ENCODE data around the gene CXCL13. TPM values are rescaled to one million over a fixed set of nuclear protein-coding genes. Genes with fewer than 3 reads are reported as not detected.

Gene CXCL13
- total and polyA plus RNA-seq, 8 donors: 1.1 to 80.6 (median 3.4) TPM; not detected in 3

GRCh38 chr4:77625485-77625884, 19.9 kb downstream of the CXCL13 start:
- peak in 1 of 2 donors; percentile 12 for DNase-seq
- intact Hi-C loops (cut with DNase I; ENCODE audit: low total_unique reads): no loop called here
- Histone ChIP-seq H3K4me1 (no peaks in the 10 kb centered on the region), H3K4me3 (no peak overlapping the region), H3K9me3 (no peaks in the 10 kb centered on the region), H3K27ac (no peak overlapping the region), H3K36me3 (no peaks in the 10 kb centered on the region), H3K27me3 (no peaks in the 10 kb centered on the region)
- 78 to 95% (median 93%) methylated on average over 5 of the region's 5 CpGs for WGBS, 5 donors
- TF ChIP-seq POLR2AphosphoS5 (IDR thresholded peaks at IDR 0.05) (no peak), EP300 (IDR thresholded peaks at IDR 0.05) (no peak), POLR2A (IDR thresholded peaks at IDR 0.05) (no peak), CTCF (IDR thresholded peaks at IDR 0.05) (no peak)

GRCh38 chr4:77629885-77630284, 24.3 kb downstream of the CXCL13 start:
- TF ChIP-seq EP300 (IDR thresholded peaks at IDR 0.05) (no peak), POLR2A (IDR thresholded peaks at IDR 0.05) (no peak)
- Histone ChIP-seq H3K9me3 (no peaks in the 10 kb centered on the region), H3K27ac (no peak overlapping the region), H3K36me3 (no peaks in the 10 kb centered on the region), H3K4me3 (no peak overlapping the region), H3K4me1 (no peaks in the 10 kb centered on the region), H3K27me3 (no peaks in the 10 kb centered on the region)
- no peak for DNase-seq
- WGBS, 5 donors: 73 to 87% (median 81%) methylated on average over 2 of the region's 2 CpGs
- intact Hi-C loops (cut with DNase I; ENCODE audit: low total_unique reads): no loop called here

- Histone ChIP-seq H3K4me3 (no peak overlapping the region), H3K9me3 (no peaks in the 10 kb centered on the region), H3K27ac (no peak overlapping the region), H3K27me3 (no peaks in the 10 kb centered on the region), H3K4me1 (no peaks in the 10 kb centered on the region), H3K36me3 (no peaks in the 10 kb centered on the region)
- TF ChIP-seq POLR2AphosphoS5 (IDR thresholded peaks at IDR 0.05): no peak
- no peak for TF ChIP-seq POLR2A (IDR thresholded peaks at IDR 0.05)
- TF ChIP-seq CTCF (IDR thresholded peaks at IDR 0.05): no peak
- TF ChIP-seq EP300 (IDR thresholded peaks at IDR 0.05): no peak
- intact Hi-C loops (cut with DNase I; ENCODE audit: low total_unique reads): no loop called here
- peak in 1 of 2 donors; percentile 23 for DNase-seq
- WGBS, 5 donors: 94 to 100% (median 95%) methylated on average over 1 of the region's 1 CpG; no CpG with 5 or more reads in 1 of the 5 donors
Measured at GRCh38 chr4:77631276-77631675, 25.7 kb downstream of the CXCL13 start.

GRCh38 chr4:77634132-77634785, 28.6 kb downstream of the CXCL13 start:
- no peak overlapping the region for H3K4me3 ChIP-seq
- H3K36me3 ChIP-seq: no peaks in the 10 kb centered on the region
- 72 to 81% (median 77%) methylated on average over 6 of the region's 6 CpGs for WGBS, 5 donors
- intact Hi-C loops (cut with DNase I; ENCODE audit: low total_unique reads): no loop called here
- H3K4me1 ChIP-seq: no peaks in the 10 kb centered on the region
- DNase-seq: no peak
- H3K27ac ChIP-seq: no peak overlapping the region
- no peaks in the 10 kb centered on the region for H3K9me3 ChIP-seq
- no peaks in the 10 kb centered on the region for H3K27me3 ChIP-seq
- no peak for TF ChIP-seq CTCF (IDR thresholded peaks at IDR 0.05)
- TF ChIP-seq POLR2AphosphoS5 (IDR thresholded peaks at IDR 0.05): no peak
- no peak for TF ChIP-seq EP300 (IDR thresholded peaks at IDR 0.05)
- TF ChIP-seq POLR2A (IDR thresholded peaks at IDR 0.05): no peak

- Histone ChIP-seq H3K27me3 (no peaks in the 10 kb centered on the region), H3K36me3 (no peaks in the 10 kb centered on the region), H3K4me3 (no peak overlapping the region), H3K27ac (no peak overlapping the region), H3K9me3 (no peaks in the 10 kb centered on the region), H3K4me1 (no peaks in the 10 kb centered on the region)
- TF ChIP-seq POLR2AphosphoS5 (IDR thresholded peaks at IDR 0.05) (no peak), CTCF (IDR thresholded peaks at IDR 0.05) (no peak), POLR2A (IDR thresholded peaks at IDR 0.05) (no peak)
- intact Hi-C loops (cut with DNase I; ENCODE audit: low total_unique reads): no loop called here
- no peak for DNase-seq
- 59 to 85% (median 69%) methylated on average over 4 to 7 of the region's 7 CpGs for WGBS, 5 donors
Measured at GRCh38 chr4:77635246-77635645, 29.6 kb downstream of the CXCL13 start.
